Thoracic aorta (tissue), 2 donors: ENCODE data around the gene DHFR. TPM values are rescaled to one million over a fixed set of nuclear protein-coding genes. Genes with fewer than 3 reads are reported as not detected.

Experiments
- ATAC-seq: fragments of 150-250 bp; one replicate; pipeline ENCODE4 v1.8.0; 2017; ENCODE audit warnings: low read depth; ENCODE audit not compliant: insufficient number of reproducible peaks, low FRiP score
- DNase-seq: peaks from one replicate; pipeline ENCODE4 v3.0.0-alpha.2; 2020; ENCODE audit warnings: low spot score
- H3K27ac ChIP-seq, 2 donors: fragments of 200-600 bp; sonication (generic); 1 replicate in 1 of 2; 2 replicates in 1 of 2; pipeline ENCODE4 v1.5.1; 2016; ENCODE audit warnings: mild to moderate bottlenecking in 2 of 2, moderate library complexity in 2 of 2
- H3K27me3 ChIP-seq: fragments of 200-600 bp; sonication (generic); replicated peaks from 2 replicates; pipeline ENCODE4 v1.6.0; 2016; ENCODE audit warnings: mild to moderate bottlenecking; ENCODE audit not compliant: insufficient read depth
- H3K36me3 ChIP-seq: fragments of 200-600 bp; sonication (generic); one replicate; pipeline ENCODE4 v1.5.1; 2016
- H3K4me1 ChIP-seq, 2 donors: fragments of 200-600 bp; sonication (generic); 1 replicate in 1 of 2; 2 replicates in 1 of 2; pipeline versions ENCODE4 v1.5.1 to v1.6.0; 2016; ENCODE audit warnings: low read depth in 2 of 2, mild to moderate bottlenecking in 1 of 2; ENCODE audit not compliant: control insufficient read depth in 1 of 2
- H3K4me3 ChIP-seq: fragments of 200-600 bp; sonication (generic); 2 replicates; pipeline ENCODE4 v1.5.1; 2016; ENCODE audit warnings: mild to moderate bottlenecking
- H3K9me3 ChIP-seq: fragments of 200-600 bp; sonication (generic); 2 replicates; pipeline ENCODE4 v1.5.1; 2016
- total RNA-seq, 2 donors: library from RNA; depleted of rRNA; stranded (reverse); fragments of >200 nt; gene quantifications; one replicate each; pipeline versions ENCODE4 v1.1.0 to v1.2.3, GENCODE V29; 2016
- TF ChIP-seq, protein P1 (sequence below): fragments of 200-600 bp; sonication (generic); IDR thresholded peaks from one replicate; pipeline ENCODE4 v1.5.1; 2019; ENCODE audit warnings: antibody characterized with exemption

DHFR gene
- total RNA-seq, 2 donors from 2014 or later, result 9.9 to 11.9 TPM

DNA sequence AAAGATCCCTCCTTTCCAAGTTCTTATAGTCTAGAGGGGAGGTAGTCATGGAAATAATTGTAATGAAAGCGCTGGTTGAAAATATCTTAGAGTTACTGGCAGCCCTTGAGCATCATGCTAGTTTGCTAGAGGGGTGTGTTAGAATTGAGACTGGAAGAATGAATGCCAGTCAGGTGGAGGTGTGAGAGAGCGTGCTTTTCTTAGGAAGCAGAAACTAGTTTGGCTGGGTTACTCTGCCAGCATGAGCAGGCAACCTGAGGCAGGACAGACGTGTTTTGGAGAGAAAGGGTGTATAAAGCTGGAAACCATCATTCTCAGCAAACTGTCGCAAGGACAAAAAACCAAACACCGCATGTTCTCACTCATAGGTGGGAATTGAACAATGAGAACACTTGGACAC lies 43.6 kb upstream of the DHFR start:
- no peaks in the 10 kb centered on the region for H3K4me1 ChIP-seq
- no peaks in the 10 kb centered on the region for H3K27me3 ChIP-seq
- no peak overlapping the region for H3K27ac ChIP-seq
- H3K36me3 ChIP-seq, result peaks cover 10% of the 10 kb centered on the region
- DNase-seq, result no peak
- ATAC-seq, result no peak
- TF ChIP-seq, protein P1, sequence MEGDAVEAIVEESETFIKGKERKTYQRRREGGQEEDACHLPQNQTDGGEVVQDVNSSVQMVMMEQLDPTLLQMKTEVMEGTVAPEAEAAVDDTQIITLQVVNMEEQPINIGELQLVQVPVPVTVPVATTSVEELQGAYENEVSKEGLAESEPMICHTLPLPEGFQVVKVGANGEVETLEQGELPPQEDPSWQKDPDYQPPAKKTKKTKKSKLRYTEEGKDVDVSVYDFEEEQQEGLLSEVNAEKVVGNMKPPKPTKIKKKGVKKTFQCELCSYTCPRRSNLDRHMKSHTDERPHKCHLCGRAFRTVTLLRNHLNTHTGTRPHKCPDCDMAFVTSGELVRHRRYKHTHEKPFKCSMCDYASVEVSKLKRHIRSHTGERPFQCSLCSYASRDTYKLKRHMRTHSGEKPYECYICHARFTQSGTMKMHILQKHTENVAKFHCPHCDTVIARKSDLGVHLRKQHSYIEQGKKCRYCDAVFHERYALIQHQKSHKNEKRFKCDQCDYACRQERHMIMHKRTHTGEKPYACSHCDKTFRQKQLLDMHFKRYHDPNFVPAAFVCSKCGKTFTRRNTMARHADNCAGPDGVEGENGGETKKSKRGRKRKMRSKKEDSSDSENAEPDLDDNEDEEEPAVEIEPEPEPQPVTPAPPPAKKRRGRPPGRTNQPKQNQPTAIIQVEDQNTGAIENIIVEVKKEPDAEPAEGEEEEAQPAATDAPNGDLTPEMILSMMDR, result no peak
- H3K9me3 ChIP-seq, result no peaks in the 10 kb centered on the region
- H3K4me3 ChIP-seq, result no peak overlapping the region

GRCh38 chr5:80697100-80697499 lies 42.3 kb upstream of the DHFR start:
- TF ChIP-seq, protein P1, result no peak
- no peak for ATAC-seq
- H3K4me1 ChIP-seq, result no peaks in the 10 kb centered on the region
- H3K27me3 ChIP-seq, result no peaks in the 10 kb centered on the region
- H3K9me3 ChIP-seq, result no peaks in the 10 kb centered on the region
- DNase-seq, result no peak
- H3K27ac ChIP-seq, result no peak overlapping the region
- no peak overlapping the region for H3K4me3 ChIP-seq
- H3K36me3 ChIP-seq, result peaks cover 7% of the 10 kb centered on the region

DNA sequence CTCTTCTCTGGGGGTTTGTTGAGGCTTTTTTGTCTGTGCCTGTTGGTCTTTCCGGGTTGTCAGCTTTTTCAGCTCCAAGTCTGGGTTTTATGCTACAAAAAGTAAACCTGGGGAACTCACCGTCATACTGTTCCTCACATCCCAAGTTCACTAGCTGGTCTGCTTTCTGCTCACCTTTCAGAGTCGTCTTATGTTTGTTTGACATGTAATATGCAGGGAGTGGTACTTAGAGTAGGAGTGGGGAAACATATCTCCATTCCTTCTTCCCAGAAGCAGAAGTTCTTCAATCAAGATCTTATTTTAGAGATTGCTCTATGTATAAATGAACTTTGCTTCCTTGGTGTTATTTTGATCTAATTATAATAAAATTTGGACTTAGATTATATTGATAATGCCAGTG lies 41.7 kb upstream of the DHFR start:
- Histone ChIP-seq H3K36me3 (peaks cover 7% of the 10 kb centered on the region), H3K27ac (no peak overlapping the region), H3K4me1 (no peaks in the 10 kb centered on the region), H3K27me3 (no peaks in the 10 kb centered on the region), H3K4me3 (no peak overlapping the region), H3K9me3 (no peaks in the 10 kb centered on the region)
- DNase-seq (no peak), ATAC-seq (no peak)
- TF ChIP-seq, protein P1, result no peak

DNA sequence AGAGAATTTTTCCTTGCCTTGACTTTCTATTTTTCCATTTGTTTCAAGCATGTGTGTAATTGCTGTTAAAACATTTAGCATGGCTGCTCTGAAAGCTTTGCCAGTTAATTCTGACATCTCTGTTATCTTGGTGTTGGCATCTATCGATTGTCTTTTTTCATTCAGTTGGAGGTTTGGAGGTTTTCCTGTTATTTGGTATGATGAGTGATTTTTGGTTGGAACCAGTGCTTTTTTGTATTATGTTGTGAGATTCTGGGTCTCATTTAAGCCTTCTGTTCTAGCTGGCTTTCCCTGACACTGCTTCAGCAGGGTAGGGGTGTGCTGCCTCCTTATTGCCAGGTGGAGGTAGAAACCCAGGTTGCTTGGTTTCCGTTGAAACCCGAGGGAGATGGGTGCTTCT lies 40.9 kb upstream of the DHFR start:
- Histone ChIP-seq H3K27ac (no peak overlapping the region), H3K4me3 (no peak overlapping the region), H3K4me1 (no peaks in the 10 kb centered on the region), H3K9me3 (no peaks in the 10 kb centered on the region), H3K36me3 (peaks cover 7% of the 10 kb centered on the region), H3K27me3 (no peaks in the 10 kb centered on the region)
- no peak for DNase-seq
- TF ChIP-seq, protein P1, result no peak
- no peak for ATAC-seq

- TF ChIP-seq, protein P1, result no peak
- no peaks in the 10 kb centered on the region for H3K9me3 ChIP-seq
- no peak overlapping the region for H3K27ac ChIP-seq
- DNase-seq, result no peak
- H3K4me3 ChIP-seq, result no peak overlapping the region
- no peaks in the 10 kb centered on the region for H3K27me3 ChIP-seq
- H3K36me3 ChIP-seq, result no peaks in the 10 kb centered on the region
- ATAC-seq, result no peak
- H3K4me1 ChIP-seq, result no peaks in the 10 kb centered on the region
These were observed 34.8 kb upstream of the DHFR start for GRCh38 chr5:80689627-80690026.
